Body of pancreas (tissue), 4 donors: ENCODE results near the gene CHST8. TPM values are rescaled to one million over a fixed set of nuclear protein-coding genes. Genes with fewer than 3 reads are reported as not detected.

Experiments
- ATAC-seq: fragments of 150-250 bp; one replicate; pipeline ENCODE4 v1.9.1; 2016
- DNase-seq, 4 donors: peaks; one replicate each; pipeline ENCODE4 v3.0.0-alpha.2; 2019
- H3K27ac ChIP-seq, 4 donors: fragments of 200-600 bp; sonication (generic); 1 replicate in 3 of 4; 2 replicates in 1 of 4; pipeline versions ENCODE4 v1.5.1 to v1.6.1; 2016 to 2019; ENCODE audit warnings: mild to moderate bottlenecking in 1 of 4, mixed read lengths in 1 of 4, moderate library complexity in 1 of 4
- H3K27me3 ChIP-seq, 2 donors: fragments of 200-600 bp; sonication (generic); one replicate each; pipeline ENCODE4 v1.6.0; 2016; ENCODE audit warnings: mild to moderate bottlenecking in 1 of 2
- H3K36me3 ChIP-seq, 2 donors: fragments of 200-600 bp; sonication (generic); replicated peaks in 1 of 2; 2 replicates each; pipeline ENCODE4 v1.5.1; 2016; ENCODE audit warnings: low read depth in 2 of 2; ENCODE audit not compliant: insufficient read depth in 1 of 2
- H3K4me1 ChIP-seq: fragments of 200-600 bp; sonication (generic); one replicate; pipeline ENCODE4 v1.6.0; 2016
- H3K4me3 ChIP-seq, 2 donors: fragments of 200-600 bp; sonication (generic); 1 replicate in 1 of 2; 2 replicates in 1 of 2; pipeline ENCODE4 v1.5.1; 2016 to 2019
- H3K9me3 ChIP-seq, 3 donors: fragments of 200-600 bp; sonication (generic); 1 replicate in 2 of 3; 2 replicates in 1 of 3; pipeline ENCODE4 v1.5.1; 2016
- POLR2A ChIP-seq, 3 donors: fragments of 450-650 bp; IDR thresholded peaks; one replicate each; pipeline ENCODE4 v1.6.1; 2016; ENCODE audit warnings: antibody characterized with exemption in 3 of 3, mild to moderate bottlenecking in 2 of 3
- WGBS, 2 donors: methylation state at CpG; one replicate each; pipeline ENCODE4 v1.1.5; 2017; 5-methylcytosine and 5-hydroxymethylcytosine counted together
- intact Hi-C: fragments of 100-400 bp; cut with DNase I; formaldehyde crosslinking; loops from one replicate; pipeline ENCODE4 v1.15.1; 2023
- total RNA-seq, 2 donors: library from RNA; depleted of rRNA; stranded (reverse); fragments of >200 nt; gene quantifications; one replicate each; pipeline ENCODE4 v1.1.0, GENCODE V29; 2016
- TF ChIP-seq, protein P1 (sequence below), 7 experiments: fragments of 450-650 bp in 4 of 7; fragments of 200-600 bp in 3 of 7; sonication (generic) in 3 of 7; IDR thresholded peaks; one replicate each; pipeline ENCODE4 v1.5.1; 2016 to 2019; ENCODE audit warnings: antibody characterized with exemption in 7 of 7

Gene CHST8
- total RNA-seq, 2 donors from 2014 or later = 0.26 TPM; not detected in 1

GRCh38 chr19:33627526-33627925 is 5.8 kb downstream of the CHST8 start:
- H3K4me1 ChIP-seq = peaks cover 9% of the 10 kb centered on the region
- intact Hi-C loops = no loop called here
- WGBS, 2 donors = 72 to 74% methylated on average over 5 of the region's 5 CpGs
- peaks cover 0 to 7% of the 10 kb centered on the region in 2 donors for H3K27me3 ChIP-seq
- no peak overlapping the region for H3K4me3 ChIP-seq
- DNase-seq (no peak), ATAC-seq (no peak)
- no peaks in the 10 kb centered on the region for H3K9me3 ChIP-seq
- TF ChIP-seq, protein P1, sequence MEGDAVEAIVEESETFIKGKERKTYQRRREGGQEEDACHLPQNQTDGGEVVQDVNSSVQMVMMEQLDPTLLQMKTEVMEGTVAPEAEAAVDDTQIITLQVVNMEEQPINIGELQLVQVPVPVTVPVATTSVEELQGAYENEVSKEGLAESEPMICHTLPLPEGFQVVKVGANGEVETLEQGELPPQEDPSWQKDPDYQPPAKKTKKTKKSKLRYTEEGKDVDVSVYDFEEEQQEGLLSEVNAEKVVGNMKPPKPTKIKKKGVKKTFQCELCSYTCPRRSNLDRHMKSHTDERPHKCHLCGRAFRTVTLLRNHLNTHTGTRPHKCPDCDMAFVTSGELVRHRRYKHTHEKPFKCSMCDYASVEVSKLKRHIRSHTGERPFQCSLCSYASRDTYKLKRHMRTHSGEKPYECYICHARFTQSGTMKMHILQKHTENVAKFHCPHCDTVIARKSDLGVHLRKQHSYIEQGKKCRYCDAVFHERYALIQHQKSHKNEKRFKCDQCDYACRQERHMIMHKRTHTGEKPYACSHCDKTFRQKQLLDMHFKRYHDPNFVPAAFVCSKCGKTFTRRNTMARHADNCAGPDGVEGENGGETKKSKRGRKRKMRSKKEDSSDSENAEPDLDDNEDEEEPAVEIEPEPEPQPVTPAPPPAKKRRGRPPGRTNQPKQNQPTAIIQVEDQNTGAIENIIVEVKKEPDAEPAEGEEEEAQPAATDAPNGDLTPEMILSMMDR (IDR thresholded peaks at IDR 0.05) = no peak
- no peak for TF ChIP-seq POLR2A (IDR thresholded peaks at IDR 0.05)
- no peaks in the 10 kb centered on the region for H3K36me3 ChIP-seq
- no peak overlapping the region for H3K27ac ChIP-seq

DNA sequence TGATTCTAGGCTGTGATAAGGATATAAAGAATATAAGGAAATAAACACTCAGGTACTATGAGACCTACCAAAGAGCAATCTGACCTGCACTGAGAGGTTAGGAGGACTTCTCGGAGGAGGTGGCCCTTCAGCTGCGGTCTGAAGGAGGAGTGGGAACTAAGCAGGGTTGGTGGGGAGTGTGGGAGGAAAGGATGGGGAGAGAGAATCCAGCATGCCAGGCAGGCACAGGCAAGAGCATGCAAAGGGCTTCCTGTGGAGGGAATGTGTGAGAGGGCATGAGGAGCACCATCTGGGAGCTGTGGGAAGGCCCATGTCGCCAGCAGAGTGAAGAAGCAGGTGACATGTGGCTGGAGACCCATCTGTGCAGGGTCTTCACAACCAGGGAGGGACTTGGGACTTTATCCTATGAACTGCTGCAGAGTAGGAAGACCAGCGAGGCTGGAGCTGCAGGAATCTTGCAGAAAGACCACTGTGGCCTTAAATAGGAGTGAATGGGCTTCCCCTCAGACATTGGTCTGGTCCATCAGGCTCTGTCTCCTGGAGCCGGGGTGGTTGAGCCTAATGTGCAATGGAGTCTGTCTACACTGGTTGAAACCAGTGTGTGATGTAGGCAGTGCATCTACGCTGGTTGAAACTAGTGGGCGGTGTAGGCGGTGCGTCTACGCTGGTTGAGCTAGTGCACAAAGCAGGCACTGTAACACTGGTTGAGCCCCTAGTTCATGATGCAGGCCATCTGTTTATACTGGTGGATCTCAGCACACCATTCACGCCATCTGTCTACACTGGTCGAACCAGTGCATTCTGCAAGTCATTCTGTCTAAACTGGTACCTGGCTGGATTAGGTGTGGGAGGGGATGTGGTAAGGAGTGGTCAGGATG is 6.4 kb downstream of the CHST8 start:
- Histone ChIP-seq H3K9me3 (no peaks in the 10 kb centered on the region), H3K36me3 (no peaks in the 10 kb centered on the region), H3K27ac (no peak overlapping the region), H3K4me3 (no peak overlapping the region), H3K27me3 (peaks cover 0 to 3% of the 10 kb centered on the region in 2 donors), H3K4me1 (peaks cover 2% of the 10 kb centered on the region)
- no peak for DNase-seq
- intact Hi-C loops = no loop called here
- 59 to 73% methylated on average over 6 to 12 of the region's 12 CpGs for WGBS, 2 donors
- TF ChIP-seq POLR2A (IDR thresholded peaks at IDR 0.05) = no peak
- TF ChIP-seq, protein P1 (IDR thresholded peaks at IDR 0.05) = no peak
- ATAC-seq = no peak

DNA sequence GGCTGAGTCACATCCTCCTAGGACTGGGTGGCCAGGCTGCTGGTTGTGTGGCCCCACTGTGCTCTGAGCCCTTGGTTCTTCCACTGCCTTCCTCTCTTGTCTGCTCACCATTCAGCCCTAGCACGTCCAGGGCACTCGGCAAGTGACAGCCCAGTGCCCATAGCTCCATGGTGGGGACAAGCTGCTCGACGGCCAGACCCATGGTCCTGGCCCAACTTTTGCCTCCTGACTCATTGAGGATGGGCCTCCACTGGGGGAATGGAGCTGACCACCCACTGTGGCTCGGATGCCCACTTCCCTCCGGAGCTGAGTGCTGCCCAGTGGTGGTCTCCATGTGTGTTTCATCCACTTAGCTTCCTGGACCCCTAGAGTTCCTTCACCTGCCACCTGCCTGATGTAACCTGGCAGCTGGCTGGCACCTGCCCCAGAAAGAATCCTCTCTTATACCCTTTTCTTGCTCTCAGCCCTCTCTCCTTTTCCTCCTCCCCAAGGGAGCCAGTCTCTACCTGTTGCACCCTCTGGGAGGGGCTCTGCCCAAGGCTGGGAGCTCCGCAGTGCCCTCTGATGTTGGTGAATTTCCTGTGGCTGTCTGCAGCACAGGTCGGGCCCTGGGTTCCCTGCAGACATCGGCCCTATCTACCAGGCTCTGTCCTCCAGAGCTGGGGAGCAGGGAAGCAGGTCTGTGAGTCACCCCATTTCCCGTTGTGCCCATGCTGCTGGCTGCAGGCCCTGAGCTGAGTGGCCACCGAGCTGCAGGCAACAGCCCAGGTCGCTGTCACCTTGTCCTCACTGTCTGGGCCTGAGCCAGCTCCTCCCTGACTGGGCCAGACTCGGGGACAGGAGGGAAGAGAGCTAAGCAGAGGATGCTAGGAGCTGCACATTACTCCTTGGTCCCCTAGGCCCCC is 7.4 kb downstream of the CHST8 start:
- H3K27me3 ChIP-seq = no peaks in the 10 kb centered on the region

DNA sequence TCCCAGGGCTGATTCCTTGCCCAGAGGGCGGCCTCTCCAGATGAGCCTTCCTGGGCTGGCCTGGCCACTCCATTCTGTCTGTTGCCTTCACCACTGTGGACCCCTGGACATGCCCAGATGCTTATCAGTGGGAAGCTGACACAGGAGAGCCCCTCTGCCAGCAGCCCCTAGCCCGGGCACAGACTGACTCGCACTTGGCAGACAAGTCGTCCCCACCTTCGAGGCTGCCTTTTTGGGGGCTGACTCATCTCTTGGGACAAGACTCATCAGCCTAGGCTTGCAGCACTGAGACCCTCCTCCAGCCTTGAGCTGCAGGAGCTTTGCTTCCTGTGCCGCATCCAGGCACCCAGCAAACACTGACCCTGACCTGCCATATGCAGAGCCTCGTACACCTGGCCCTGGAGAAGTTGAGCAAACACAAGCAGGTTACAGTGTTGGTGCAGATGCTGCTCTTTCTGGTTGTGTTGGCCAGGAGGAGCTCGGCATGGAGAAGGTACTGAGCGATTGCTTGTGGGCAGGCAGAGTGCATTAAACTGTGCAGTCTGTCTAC is 8.1 kb downstream of the CHST8 start:
- 61 to 84% methylated on average over 3 to 9 of the region's 9 CpGs for WGBS, 2 donors
- intact Hi-C loops = no loop called here
- no peak for TF ChIP-seq POLR2A (IDR thresholded peaks at IDR 0.05)
- TF ChIP-seq, protein P1 (IDR thresholded peaks at IDR 0.05) = no peak

More for the DNA sequence above, 7.4 kb downstream of the CHST8 start:
- TF ChIP-seq, protein P1 (IDR thresholded peaks at IDR 0.05) = no peak
- TF ChIP-seq POLR2A (IDR thresholded peaks at IDR 0.05) = no peak
- H3K4me1 ChIP-seq = no peaks in the 10 kb centered on the region
- no peaks in the 10 kb centered on the region for H3K36me3 ChIP-seq
- H3K9me3 ChIP-seq = no peaks in the 10 kb centered on the region
- 52 to 53% methylated on average over 9 to 13 of the region's 13 CpGs for WGBS, 2 donors
- no peak overlapping the region for H3K4me3 ChIP-seq
- intact Hi-C loops = no loop called here
- H3K27ac ChIP-seq = no peak overlapping the region
- DNase-seq (no peak), ATAC-seq (no peak)

More for the DNA sequence above, 8.1 kb downstream of the CHST8 start:
- Histone ChIP-seq H3K27ac (no peak overlapping the region), H3K36me3 (no peaks in the 10 kb centered on the region), H3K4me1 (no peaks in the 10 kb centered on the region), H3K4me3 (no peak overlapping the region), H3K27me3 (no peaks in the 10 kb centered on the region), H3K9me3 (no peaks in the 10 kb centered on the region)
- ATAC-seq (no peak), DNase-seq (no peak)
